ENCODE data around the gene JMJD7.
A peak's percentile ranks its signal among the peaks of the same experiment; 100 is the strongest.

DNA sequence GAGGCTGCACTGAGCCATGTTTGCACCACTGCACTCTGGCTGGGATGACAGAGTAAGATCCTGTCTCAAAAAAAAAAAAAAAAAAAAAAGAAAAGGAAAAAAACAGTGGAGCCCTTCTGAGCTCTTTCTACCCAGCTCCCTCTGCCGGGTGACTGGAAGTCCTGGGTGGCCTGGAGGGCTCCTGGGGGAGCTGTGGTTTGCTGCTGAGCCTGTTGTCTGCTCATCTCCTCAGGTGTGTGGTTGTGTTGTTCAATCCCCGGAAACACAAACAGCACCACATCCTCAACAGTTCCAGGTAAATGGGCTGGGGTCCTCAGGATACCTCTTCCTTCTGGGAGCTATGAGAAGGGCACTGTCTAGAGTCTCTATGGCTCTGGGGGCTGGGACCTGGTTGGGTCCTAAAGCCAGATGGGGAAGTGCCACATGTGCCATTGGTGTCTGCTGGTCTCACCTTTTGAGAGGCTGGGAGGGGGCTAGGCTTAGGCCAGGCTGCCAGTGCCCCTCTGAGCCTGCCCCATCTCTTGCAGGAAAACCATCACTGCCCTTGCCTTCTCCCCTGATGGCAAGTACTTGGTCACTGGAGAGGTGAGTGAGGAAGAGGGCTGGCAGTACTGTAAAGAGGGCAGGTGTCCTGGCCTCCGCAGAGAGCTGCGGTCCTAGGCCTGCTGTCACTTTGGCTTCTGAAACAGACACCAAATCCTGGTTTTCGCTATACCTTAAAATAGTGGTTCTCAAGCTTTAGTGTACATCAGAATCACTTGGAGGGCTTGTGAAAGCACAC, 17.1 kb upstream of the JMJD7 start:
- no peak for TF ChIP-seq POLR2A (IDR thresholded peaks at IDR 0.05)
- TF ChIP-seq, protein P1, sequence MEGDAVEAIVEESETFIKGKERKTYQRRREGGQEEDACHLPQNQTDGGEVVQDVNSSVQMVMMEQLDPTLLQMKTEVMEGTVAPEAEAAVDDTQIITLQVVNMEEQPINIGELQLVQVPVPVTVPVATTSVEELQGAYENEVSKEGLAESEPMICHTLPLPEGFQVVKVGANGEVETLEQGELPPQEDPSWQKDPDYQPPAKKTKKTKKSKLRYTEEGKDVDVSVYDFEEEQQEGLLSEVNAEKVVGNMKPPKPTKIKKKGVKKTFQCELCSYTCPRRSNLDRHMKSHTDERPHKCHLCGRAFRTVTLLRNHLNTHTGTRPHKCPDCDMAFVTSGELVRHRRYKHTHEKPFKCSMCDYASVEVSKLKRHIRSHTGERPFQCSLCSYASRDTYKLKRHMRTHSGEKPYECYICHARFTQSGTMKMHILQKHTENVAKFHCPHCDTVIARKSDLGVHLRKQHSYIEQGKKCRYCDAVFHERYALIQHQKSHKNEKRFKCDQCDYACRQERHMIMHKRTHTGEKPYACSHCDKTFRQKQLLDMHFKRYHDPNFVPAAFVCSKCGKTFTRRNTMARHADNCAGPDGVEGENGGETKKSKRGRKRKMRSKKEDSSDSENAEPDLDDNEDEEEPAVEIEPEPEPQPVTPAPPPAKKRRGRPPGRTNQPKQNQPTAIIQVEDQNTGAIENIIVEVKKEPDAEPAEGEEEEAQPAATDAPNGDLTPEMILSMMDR (IDR thresholded peaks at IDR 0.05): peak in 1 of 6 experiments; percentile 7
